Measurements from ENCODE around the gene KSR2. TPM values are rescaled to one million over a fixed set of nuclear protein-coding genes. Genes with fewer than 3 reads are reported as not detected.
A peak's percentile ranks its signal among the peaks of the same experiment; 100 is the strongest.

The KSR2 gene
- total RNA-seq, 2 donors from 2014 or later, result 1.1 to 1.6 TPM

DNA sequence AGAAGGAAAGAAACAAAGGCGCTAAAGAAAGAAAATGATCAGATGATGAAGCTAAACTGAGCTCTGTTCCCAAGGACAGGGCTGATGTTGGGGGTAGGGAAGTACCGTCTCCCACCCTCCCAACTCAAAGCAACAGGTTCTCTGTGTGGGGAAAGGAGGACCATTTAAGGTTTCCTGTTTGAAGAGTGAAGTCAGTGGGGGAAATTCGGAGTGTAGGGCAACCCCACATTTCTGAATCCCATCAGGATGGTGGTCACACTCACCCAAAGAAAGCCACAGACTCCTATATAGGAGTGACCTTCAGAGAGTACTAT is 131.1 kb downstream of the KSR2 start:
- no peak for ATAC-seq
- intact Hi-C loops (cut with DNase I, micrococcal nuclease), result loop anchor here (5.0 to 10.0 kb wide), 2 partner anchors 470 to 613 kb away; no protein-coding TSS in a partner anchor

DNA sequence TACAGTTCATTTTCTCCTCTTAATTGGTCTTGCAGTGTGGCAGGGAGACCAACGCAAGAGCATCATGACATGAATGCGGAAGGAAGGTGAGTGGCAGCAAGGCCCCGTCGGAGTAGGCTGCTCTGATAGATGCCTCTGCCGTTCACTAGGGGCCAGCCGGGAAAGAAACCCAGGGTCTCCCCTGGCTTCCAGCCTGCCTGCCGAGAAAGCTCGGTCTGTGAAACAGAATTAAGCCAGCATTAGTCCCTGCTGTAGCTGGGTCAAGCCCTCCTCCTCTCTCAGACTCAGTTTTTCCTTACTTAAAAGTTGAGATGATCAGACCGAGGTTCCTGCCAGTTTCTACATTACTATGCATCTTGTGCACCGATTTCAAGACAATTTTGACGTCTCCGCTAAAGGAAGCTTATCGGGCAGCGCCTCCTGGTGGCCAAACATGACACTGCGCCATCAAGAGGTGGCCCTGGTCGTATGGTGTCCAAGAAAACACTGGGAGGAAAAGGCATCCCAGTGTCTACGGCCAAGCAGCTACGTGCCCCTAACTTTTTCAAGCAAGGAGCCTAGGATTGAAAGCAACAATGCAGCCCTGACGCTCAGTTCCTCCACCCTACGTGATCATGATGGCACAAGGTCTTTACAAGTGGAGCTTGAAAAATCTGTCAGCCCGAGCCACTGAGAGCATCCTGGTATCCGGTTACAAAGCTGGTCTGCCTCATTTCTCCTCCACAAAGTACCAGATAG is 131.6 kb downstream of the KSR2 start:
- intact Hi-C loops (cut with DNase I, micrococcal nuclease), result loop anchor here (5.0 to 10.0 kb wide), 2 partner anchors 470 to 612 kb away; no protein-coding TSS in a partner anchor
- peak; percentile 76 for ATAC-seq
- DNase-seq, result peak in 1 of 2 donors; percentile 83

More for the DNA sequence above, 131.1 kb downstream of the KSR2 start:
- DNase-seq, result no peak

GRCh38 chr12:117836476-117836875 is 132.3 kb downstream of the KSR2 start:
- no peak for ATAC-seq
- intact Hi-C loops (cut with DNase I, micrococcal nuclease), result loop anchor here (5.0 to 10.0 kb wide), 2 partner anchors 469 to 612 kb away; no protein-coding TSS in a partner anchor
- DNase-seq, result no peak

- no peak for DNase-seq
- intact Hi-C loops (cut with DNase I, micrococcal nuclease), result loop anchor here (5.0 to 10.0 kb wide), 2 partner anchors 468 to 610 kb away; no protein-coding TSS in a partner anchor
- ATAC-seq, result no peak
Measured at GRCh38 chr12:117835156-117835555, 133.6 kb downstream of the KSR2 start.

- intact Hi-C loops (cut with DNase I, micrococcal nuclease), result loop anchor here in 1 of 2 donors (10.0 kb wide), 1 partner anchor 608 kb away; no protein-coding TSS in a partner anchor
- no peak for ATAC-seq
- DNase-seq, result no peak
Measured at GRCh38 chr12:117832459-117833457, 136.0 kb downstream of the KSR2 start.

GRCh38 chr12:117830471-117830870 is 138.3 kb downstream of the KSR2 start:
- intact Hi-C loops (cut with DNase I, micrococcal nuclease), result loop anchor here in 1 of 2 donors (10.0 kb wide), 1 partner anchor 606 kb away; no protein-coding TSS in a partner anchor
- ATAC-seq, result no peak

DNA sequence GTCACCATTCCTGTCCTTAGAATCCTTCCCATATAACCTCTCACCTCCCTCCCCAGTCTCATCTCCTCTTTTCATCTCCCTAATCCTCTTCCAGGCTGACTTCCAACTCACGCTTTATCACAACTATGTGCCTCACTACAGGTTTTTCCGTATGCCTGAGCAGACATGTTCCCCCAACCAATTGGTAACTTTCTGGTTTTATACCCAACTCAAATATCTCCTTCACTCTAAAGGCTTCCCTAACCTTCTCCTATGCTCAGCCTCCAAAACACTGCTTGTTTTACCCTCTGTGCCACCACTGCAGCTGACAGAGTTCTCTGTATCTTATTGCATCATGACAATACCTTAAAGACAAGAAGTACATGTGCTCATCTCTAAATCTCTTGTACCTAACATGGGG is 139.7 kb downstream of the KSR2 start:
- no peak for ATAC-seq
- DNase-seq, result no peak
- intact Hi-C loops (cut with DNase I, micrococcal nuclease), result no loop called here

More at GRCh38 chr12:117830471-117830870, 138.3 kb downstream of the KSR2 start:
- no peak for DNase-seq

DNA sequence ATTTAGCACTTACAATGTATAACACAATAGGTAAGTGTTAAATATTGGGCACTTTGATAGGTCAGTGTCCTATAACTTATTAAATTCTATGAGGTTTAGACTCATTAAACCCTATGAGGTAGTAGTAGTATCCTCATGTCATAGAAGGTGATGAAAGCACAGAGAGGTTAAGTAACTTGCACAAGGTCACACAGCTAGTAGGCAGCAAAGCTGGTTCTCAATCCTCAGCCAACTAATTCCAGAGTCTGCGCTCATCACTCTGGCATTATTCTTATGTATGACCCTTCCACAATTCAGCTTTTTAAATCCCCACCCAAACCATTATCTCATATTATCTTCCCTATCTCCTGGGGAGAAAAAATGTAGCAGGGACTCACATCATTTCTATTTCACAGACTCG is 141.1 kb downstream of the KSR2 start:
- intact Hi-C loops (cut with DNase I, micrococcal nuclease), result no loop called here
- ATAC-seq (no peak), DNase-seq (no peak)

- ATAC-seq, result no peak
- intact Hi-C loops (cut with DNase I, micrococcal nuclease), result no loop called here
- no peak for DNase-seq
Measured at GRCh38 chr12:117825827-117826226, 143.0 kb downstream of the KSR2 start.

DNA sequence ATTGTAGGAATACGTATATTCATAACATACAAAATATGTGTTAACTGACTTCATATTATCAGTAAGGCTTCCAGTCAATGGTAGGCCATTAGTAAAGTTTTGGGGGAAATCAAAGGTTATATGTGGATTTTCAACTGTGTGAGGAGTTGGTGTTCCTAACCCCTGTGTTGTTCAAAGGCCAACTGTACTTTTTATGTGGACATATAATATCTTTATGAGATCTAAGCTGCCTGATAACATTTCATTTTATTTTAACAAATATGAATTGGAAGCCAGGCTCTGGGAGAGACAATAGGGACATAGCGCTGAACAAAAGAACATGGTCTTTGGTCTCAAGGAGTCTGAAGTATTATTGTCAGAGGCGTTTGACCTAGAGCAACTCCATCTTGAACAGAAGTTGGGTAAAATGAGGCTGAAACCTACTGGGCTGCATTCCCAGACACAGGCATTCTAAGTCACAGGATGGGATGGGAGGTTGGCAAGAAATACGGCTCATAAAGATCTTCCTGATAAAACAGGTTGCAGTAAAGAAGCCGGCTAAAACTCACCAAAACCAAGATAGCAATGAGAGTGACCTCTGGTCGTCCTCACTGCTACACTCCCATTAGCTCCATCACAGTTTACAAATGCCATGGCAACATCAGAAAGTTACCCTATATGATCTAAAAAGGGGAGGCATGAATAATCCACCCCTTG is 147.2 kb downstream of the KSR2 start:
- intact Hi-C loops (cut with DNase I, micrococcal nuclease), result no loop called here
- peak; percentile 74 for ATAC-seq
- peak in 1 of 2 donors; percentile 39 for DNase-seq

DNA sequence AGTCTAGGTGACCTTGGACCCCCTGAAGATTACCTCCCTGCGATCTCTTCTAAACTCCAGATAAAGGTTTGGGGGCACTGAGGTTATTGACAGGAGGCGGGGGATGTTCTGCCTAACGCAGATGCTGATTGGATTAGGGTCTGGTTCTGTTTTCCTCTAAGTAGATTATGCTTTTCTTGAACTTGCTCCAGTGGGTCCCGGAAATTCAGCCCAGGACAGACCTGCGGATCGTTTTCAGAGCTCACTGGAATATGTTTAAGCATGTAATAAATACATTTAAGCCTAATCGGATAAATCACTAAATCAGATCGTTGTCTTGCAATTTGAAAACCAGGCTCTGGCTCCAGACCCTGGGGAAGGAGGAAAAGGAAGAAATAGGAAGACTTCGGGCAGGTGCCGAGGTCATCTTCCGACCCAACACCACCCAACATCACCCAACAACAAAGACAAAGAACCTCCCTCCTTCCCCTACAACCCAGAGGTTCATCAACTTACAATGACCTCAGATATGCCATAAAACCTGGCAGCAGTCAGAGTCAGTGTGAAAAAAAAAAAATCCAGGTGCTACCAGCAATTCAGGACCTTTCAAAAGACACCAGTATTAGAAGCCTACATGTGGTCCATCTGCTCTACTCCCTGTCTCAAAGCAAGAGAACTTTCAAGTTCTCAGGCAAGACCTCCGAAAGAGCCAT is 148.4 kb downstream of the KSR2 start:
- DNase-seq, result no peak
- ATAC-seq, result peak; percentile 74
- intact Hi-C loops (cut with DNase I, micrococcal nuclease), result no loop called here

- intact Hi-C loops (cut with DNase I, micrococcal nuclease), result no loop called here
- DNase-seq (no peak), ATAC-seq (no peak)
Measured at GRCh38 chr12:117819160-117819559, 149.6 kb downstream of the KSR2 start.

DNA sequence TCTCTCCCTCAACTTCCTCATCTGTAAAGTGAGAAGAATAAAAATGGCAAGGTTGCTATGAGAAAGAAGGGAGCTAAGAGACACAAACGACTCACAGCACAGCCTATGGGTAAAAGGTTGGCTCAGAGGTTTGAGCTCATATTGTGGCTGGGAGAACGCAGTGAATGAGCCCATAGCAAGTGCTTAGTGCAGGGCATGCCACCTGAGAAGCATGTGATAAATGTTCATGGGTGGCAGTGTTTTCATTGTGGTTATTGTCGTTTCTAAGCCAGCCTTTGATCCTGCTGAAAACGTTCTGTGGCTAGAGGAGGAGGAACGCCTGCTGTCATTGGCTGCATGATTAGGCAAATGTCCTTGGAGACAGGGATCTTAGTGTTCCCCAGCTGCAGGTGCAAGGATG is 150.4 kb downstream of the KSR2 start:
- intact Hi-C loops (cut with DNase I, micrococcal nuclease), result no loop called here
- no peak for DNase-seq
- ATAC-seq, result peak; percentile 46

DNA sequence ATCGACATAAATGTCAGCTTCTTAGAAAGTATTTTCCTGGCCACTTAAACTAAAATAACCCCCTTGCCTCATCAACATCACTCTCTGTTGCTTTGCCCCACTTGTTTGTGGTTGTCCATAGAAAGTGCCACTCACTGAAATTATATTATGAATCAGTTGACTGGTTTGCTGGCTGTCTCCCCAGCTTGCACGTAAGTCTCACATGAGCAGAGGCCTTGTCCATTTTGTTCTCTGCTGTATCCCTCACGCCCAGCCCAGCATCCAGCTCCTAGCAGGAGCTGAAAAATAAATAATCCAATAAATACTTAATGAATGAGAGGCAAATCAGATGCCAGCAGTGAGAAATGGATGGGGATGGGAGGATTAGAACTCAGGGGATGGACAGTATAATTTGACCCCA is 159.3 kb downstream of the KSR2 start:
- no peak for ATAC-seq

DNA sequence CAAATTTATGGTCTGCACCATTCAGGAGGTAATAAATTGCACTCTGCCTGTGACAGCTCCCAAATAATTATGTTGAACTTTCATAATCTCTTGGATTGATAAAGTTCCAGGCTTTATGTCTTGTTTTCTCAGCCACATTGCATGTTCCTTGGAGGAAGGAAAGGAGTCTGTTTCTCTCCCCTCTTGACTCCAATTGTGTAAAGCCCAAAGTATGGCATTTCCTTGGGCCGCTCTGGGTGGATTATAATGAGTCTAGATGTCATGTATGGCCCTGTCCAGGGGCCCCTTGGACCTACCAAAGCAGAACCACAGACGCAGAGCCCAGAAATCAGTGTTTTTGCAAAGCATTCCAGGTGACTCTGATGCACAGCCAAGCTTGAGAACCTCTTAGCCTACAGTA is 160.8 kb downstream of the KSR2 start:
- no peak for DNase-seq
- no peak for ATAC-seq
- intact Hi-C loops (cut with DNase I, micrococcal nuclease), result no loop called here

More for the DNA sequence above, 159.3 kb downstream of the KSR2 start:
- no peak for DNase-seq
- intact Hi-C loops (cut with DNase I, micrococcal nuclease), result no loop called here

DNA sequence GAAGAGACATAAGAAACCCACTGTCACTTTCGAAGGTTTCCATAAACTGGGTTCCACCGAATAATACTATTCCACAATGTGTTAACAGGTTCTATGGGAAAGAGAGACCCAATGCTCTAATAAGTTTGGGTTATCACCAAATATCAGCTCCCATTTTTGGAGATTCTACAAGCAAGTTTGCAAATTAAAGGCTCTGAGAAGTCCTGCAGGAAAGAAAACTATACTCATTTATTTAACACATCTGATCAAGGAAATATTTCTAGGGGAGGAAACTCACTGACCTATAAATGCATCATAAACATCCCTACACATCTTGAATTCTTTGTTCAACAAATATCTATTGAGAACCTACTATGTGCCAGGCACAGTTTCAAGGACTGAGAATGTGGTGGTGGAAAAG is 161.4 kb downstream of the KSR2 start:
- DNase-seq, result no peak
- no peak for ATAC-seq
- intact Hi-C loops (cut with DNase I, micrococcal nuclease), result no loop called here

DNA sequence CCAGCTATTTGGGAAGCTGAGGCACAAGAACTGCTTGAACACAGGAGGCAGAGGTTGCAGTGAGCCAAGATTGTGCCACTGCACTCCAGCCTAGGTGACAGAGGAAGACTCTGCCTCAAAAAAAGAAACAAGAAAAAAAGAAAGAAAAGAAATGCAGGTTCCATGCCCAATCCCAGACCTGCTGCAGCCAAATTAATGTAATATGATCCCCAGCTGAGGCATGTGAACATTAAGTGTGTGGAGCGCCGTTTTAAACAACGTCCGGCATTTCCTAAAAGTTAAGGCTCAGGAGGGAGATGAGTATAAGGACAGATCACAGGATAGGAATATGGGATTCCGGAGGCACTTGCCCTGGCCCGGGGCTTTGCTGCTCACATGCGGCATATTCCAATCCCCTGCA is 162.9 kb downstream of the KSR2 start:
- no peak for DNase-seq
- intact Hi-C loops (cut with DNase I, micrococcal nuclease), result no loop called here
- no peak for ATAC-seq

DNA sequence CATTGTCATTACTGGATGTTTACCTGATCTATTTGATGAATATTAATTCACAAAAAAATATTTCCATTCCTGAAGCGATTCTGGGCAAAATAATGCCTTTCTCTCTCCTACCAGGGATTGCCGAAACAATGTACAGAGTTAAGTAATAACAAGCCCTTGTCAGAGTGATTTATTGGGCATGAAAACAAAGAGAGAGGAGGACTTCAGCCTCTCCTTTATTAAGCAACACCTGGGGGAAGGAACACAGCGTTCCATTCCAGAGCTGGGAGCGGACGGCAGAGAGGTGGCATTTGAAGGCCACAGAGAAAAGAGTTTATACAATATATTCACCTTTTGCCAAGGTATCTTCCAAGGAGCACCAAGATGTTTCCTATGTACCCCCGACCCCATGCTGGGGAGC is 165.8 kb downstream of the KSR2 start:
- intact Hi-C loops (cut with DNase I, micrococcal nuclease), result no loop called here
- peak; percentile 100 for ATAC-seq
- peak; percentile 51 to 82 for DNase-seq

Measured in left colon (tissue), 2 donors.